CD4-positive, alpha-beta T cell (primary cell): ENCODE measurements around the gene DLX3. TPM values are rescaled to one million over a fixed set of nuclear protein-coding genes. Genes with fewer than 3 reads are reported as not detected.

Source experiments
- ATAC-seq: fragments of 200-7000 bp; cut with Tn5 transposase; one replicate; pipeline ENCODE4 v1.10.0; 2022; ENCODE audit warnings: mild to moderate bottlenecking; ENCODE audit not compliant: poor library complexity
- CTCF ChIA-PET: fragments of 350-600 bp; sonication (Branson Sonifier 250); formaldehyde crosslinking; loops from one replicate; lab custom pipeline; 2021; ENCODE audit warnings: antibody characterized with exemption, inconsistent platforms; lab: Charles Lee
- POLR2A ChIA-PET: fragments of 350-600 bp; sonication (Branson Sonifier 250); formaldehyde crosslinking; loops from one replicate; lab custom pipeline; 2021; ENCODE audit warnings: antibody characterized with exemption, inconsistent platforms; lab: Charles Lee
- DNase-seq, 14 experiments: peaks; one replicate each; pipeline ENCODE4 v3.0.0-alpha.2; 2013 to 2020; ENCODE audit warnings: mixed read lengths in 2 of 14
- H3K27ac ChIP-seq, 2 donors: one replicate each; pipeline versions ENCODE4 v1.5.1 to v1.7.0; 2013; ENCODE audit warnings: low read length in 2 of 2, low read depth in 1 of 2, mild to moderate bottlenecking in 1 of 2
- H3K27me3 ChIP-seq, 2 experiments: 1 replicate in 1 of 2; 2 replicates in 1 of 2; pipeline versions ENCODE4 v1.6.1 to v1.7.0; 2013; ENCODE audit warnings: low read length in 2 of 2, control low read depth in 1 of 2, mild to moderate bottlenecking in 1 of 2, moderate library complexity in 1 of 2; ENCODE audit not compliant: insufficient read depth in 2 of 2, control insufficient read depth in 1 of 2
- H3K36me3 ChIP-seq: one replicate; pipeline ENCODE4 v1.6.1; 2013; ENCODE audit warnings: low read length, control low read depth; ENCODE audit not compliant: insufficient read depth
- H3K4me1 ChIP-seq: one replicate; pipeline ENCODE4 v1.6.1; 2013; ENCODE audit warnings: low read length, control low read depth; ENCODE audit not compliant: insufficient read depth
- H3K4me3 ChIP-seq: one replicate; pipeline ENCODE4 v1.5.1; 2013; ENCODE audit warnings: mild to moderate bottlenecking, low read length, moderate library complexity
- H3K9me3 ChIP-seq, 2 experiments: 1 replicate in 1 of 2; 2 replicates in 1 of 2; pipeline versions ENCODE4 v1.6.1 to v1.7.0; 2013; ENCODE audit warnings: low read length in 2 of 2, mild to moderate bottlenecking in 2 of 2, control low read depth in 1 of 2, moderate library complexity in 1 of 2; ENCODE audit not compliant: control insufficient read depth in 1 of 2, insufficient read depth in 1 of 2
- H3K27ac Mint-ChIP-seq: one replicate; pipeline ENCODE4 v1.8.0; 2020; ENCODE audit warnings: mixed read lengths
- H3K27me3 Mint-ChIP-seq: one replicate; pipeline ENCODE4 v1.8.0; 2021; ENCODE audit warnings: mixed read lengths
- H3K36me3 Mint-ChIP-seq: one replicate; pipeline ENCODE4 v1.8.0; 2021; ENCODE audit warnings: low read depth, mixed read lengths
- H3K4me1 Mint-ChIP-seq: one replicate; pipeline ENCODE4 v1.8.0; 2021; ENCODE audit warnings: low read depth, mixed read lengths
- H3K4me3 Mint-ChIP-seq: one replicate; pipeline ENCODE4 v1.8.0; 2020; ENCODE audit warnings: mild to moderate bottlenecking, mixed read lengths
- H3K9me3 Mint-ChIP-seq: one replicate; pipeline ENCODE4 v1.8.0; 2020; ENCODE audit warnings: mixed read lengths
- intact Hi-C, 2 experiments: fragments of 100-400 bp; cut with DNase I in 1 of 2; cut with micrococcal nuclease in 1 of 2; formaldehyde crosslinking; loops; one replicate each; pipeline versions ENCODE4 v1.15.1 to v1.9.0; 2023 to 2025; cut with DNase I, micrococcal nuclease
- total RNA-seq, 174 experiments: library from RNA in 2 of 174; stranded (reverse) in 2 of 174; gene quantifications; one replicate each; pipeline ENCODE4 v1.2.3 and lab custom pipeline; 2021 to 2026
- TF ChIP-seq, protein P1 (sequence below): fragments of 200-600 bp; IDR thresholded peaks from one replicate; pipeline ENCODE4 v1.8.0; 2022; ENCODE audit warnings: antibody characterized with exemption, mild to moderate bottlenecking

The DLX3 gene
- total RNA-seq, 2 experiments from 2014 or later = not detected

DNA sequence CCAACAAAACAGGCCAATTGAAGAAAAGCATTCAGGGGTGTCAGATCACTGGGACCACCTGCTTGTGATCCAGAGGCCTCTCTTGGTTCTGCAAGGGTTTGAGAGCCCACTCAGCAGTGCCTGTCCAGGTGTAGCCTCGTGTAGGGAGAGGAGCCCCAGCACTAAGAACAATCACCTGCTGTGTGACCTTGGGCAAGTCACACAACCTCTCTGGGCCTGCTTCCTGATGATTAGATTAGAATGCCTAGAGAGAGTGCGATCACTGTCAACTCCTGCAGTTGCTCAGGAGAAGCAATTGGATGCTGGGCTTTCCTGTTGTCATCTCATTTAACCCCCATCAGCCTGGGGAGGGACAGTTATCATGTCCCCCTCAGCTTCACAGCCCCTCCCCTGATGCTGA is 10.2 kb downstream of the DLX3 start:
- Histone ChIP-seq H3K27me3 (peaks cover 41 to 44% of the 10 kb centered on the region in 2 experiments), H3K36me3 (no peaks in the 10 kb centered on the region), H3K4me1 (no peaks in the 10 kb centered on the region), H3K27ac (no peak overlapping the region), H3K4me3 (no peak overlapping the region), H3K9me3 (peaks cover 0 to 4% of the 10 kb centered on the region in 2 experiments)
- DNase-seq (no peak), ATAC-seq (no peak)
- H3K27ac Mint-ChIP-seq = no peak overlapping the region
- H3K36me3 Mint-ChIP-seq = no peaks in the 10 kb centered on the region
- H3K4me3 Mint-ChIP-seq = no peak overlapping the region
- TF ChIP-seq, protein P1, sequence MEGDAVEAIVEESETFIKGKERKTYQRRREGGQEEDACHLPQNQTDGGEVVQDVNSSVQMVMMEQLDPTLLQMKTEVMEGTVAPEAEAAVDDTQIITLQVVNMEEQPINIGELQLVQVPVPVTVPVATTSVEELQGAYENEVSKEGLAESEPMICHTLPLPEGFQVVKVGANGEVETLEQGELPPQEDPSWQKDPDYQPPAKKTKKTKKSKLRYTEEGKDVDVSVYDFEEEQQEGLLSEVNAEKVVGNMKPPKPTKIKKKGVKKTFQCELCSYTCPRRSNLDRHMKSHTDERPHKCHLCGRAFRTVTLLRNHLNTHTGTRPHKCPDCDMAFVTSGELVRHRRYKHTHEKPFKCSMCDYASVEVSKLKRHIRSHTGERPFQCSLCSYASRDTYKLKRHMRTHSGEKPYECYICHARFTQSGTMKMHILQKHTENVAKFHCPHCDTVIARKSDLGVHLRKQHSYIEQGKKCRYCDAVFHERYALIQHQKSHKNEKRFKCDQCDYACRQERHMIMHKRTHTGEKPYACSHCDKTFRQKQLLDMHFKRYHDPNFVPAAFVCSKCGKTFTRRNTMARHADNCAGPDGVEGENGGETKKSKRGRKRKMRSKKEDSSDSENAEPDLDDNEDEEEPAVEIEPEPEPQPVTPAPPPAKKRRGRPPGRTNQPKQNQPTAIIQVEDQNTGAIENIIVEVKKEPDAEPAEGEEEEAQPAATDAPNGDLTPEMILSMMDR = no peak
- CTCF ChIA-PET = interaction anchor here (1.0 to 1.3 kb wide), 2 partner anchors 104 to 428 kb away, joined by 3 to 4 read pairs; no protein-coding TSS in a partner anchor
- intact Hi-C loops = no loop called here
- no peaks in the 10 kb centered on the region for H3K4me1 Mint-ChIP-seq
- H3K9me3 Mint-ChIP-seq = no peaks in the 10 kb centered on the region
- POLR2A ChIA-PET = interaction anchor here (0.8 kb wide), 1 partner anchor 12 kb away, joined by 3 read pairs; no protein-coding TSS in a partner anchor
- H3K27me3 Mint-ChIP-seq = peaks cover 63% of the 10 kb centered on the region

DNA sequence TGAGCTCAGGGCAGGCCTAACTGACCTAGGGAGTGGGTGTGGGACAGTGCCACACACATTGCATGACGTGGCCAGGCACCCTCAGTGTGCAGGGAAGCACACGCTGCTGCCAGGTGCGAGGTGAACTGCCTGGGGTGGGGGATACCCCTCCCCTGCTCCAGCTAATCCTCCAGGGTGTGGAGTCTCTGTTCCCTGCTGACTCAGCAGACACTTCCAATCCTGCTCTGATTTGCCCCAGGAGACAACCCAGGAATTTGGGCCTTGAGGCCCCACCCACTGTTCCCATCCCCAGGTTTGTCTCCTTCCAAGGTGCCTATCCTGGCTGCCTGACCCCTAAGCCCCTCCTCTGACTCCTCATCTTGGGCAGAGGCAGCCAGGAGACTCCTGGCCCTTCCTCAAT is 10.7 kb downstream of the DLX3 start:
- no peak overlapping the region for H3K4me3 ChIP-seq

DNA sequence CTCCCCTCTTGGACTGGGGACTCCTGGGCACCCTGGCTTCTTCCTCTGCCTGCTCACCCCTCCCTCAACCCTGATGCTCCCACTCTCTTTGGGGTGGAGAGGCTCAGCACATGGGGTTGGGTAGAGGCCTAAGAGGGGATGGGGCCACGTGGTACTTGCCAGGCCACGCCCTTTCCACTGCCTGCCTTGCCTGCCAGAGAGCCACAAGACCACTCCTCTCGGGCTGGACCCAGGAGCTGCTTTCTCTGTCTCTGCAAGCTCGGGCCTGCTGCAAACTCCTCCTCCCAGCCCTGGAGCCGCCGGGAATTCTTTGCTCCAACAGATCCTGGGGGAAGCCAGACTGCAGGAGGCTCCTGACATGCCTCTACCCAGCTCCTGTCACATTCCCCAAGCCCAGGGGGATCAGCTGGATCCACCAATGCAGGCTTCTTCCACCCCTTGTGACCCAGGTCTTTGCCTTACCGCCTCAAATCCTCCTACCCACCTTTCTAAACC is 14.3 kb downstream of the DLX3 start:
- peaks cover 24 to 26% of the 10 kb centered on the region in 2 experiments for H3K27me3 ChIP-seq

More for the DNA sequence above, 10.7 kb downstream of the DLX3 start:
- Mint-ChIP-seq H3K36me3 (no peaks in the 10 kb centered on the region), H3K9me3 (no peaks in the 10 kb centered on the region), H3K4me1 (no peaks in the 10 kb centered on the region), H3K27me3 (peaks cover 65% of the 10 kb centered on the region), H3K4me3 (no peak overlapping the region), H3K27ac (no peak overlapping the region)
- Histone ChIP-seq H3K27me3 (peaks cover 36 to 42% of the 10 kb centered on the region in 2 experiments), H3K36me3 (no peaks in the 10 kb centered on the region), H3K27ac (no peak overlapping the region), H3K4me1 (no peaks in the 10 kb centered on the region), H3K9me3 (peaks cover 0 to 4% of the 10 kb centered on the region in 2 experiments)
- TF ChIP-seq, protein P1 = no peak
- intact Hi-C loops = no loop called here
- DNase-seq = no peak
- ATAC-seq = no peak
- POLR2A ChIA-PET = interaction anchor here (0.8 to 1.0 kb wide), 2 partner anchors 12 to 32 kb away, joined by 3 read pairs; no protein-coding TSS in a partner anchor
- CTCF ChIA-PET = no interaction called here

More for the DNA sequence above, 14.3 kb downstream of the DLX3 start:
- intact Hi-C loops = no loop called here
- TF ChIP-seq, protein P1 = no peak
- Mint-ChIP-seq H3K27ac (no peak overlapping the region), H3K4me1 (no peaks in the 10 kb centered on the region), H3K36me3 (no peaks in the 10 kb centered on the region), H3K4me3 (no peak overlapping the region), H3K27me3 (peaks cover 52% of the 10 kb centered on the region), H3K9me3 (no peaks in the 10 kb centered on the region)
- ATAC-seq = no peak
- Histone ChIP-seq H3K36me3 (no peaks in the 10 kb centered on the region), H3K4me3 (no peak overlapping the region), H3K9me3 (peaks cover 0 to 4% of the 10 kb centered on the region in 2 experiments), H3K4me1 (no peaks in the 10 kb centered on the region), H3K27ac (no peak overlapping the region)
- CTCF ChIA-PET = no interaction called here
- DNase-seq = no peak
- POLR2A ChIA-PET = no interaction called here
